ENCODE data around the gene ITGAX.

Gene ITGAX

GRCh38 chr16:31350275-31351005 is 4.5 kb upstream of the ITGAX start:
- Histone ChIP-seq H3K36me3 (ENCODE audit: control insufficient read depth in 1 of 2, insufficient read depth in 2 of 2, low read length in 2 of 2) (no peaks in the 10 kb centered on the region), H3K79me2 (ENCODE audit: control insufficient read depth, insufficient read depth, low read length, poor library complexity) (no peaks in the 10 kb centered on the region), H3K4me1 (ENCODE audit: control insufficient read depth in 1 of 2, insufficient read depth in 2 of 2, low read length in 2 of 2) (no peaks in the 10 kb centered on the region), H4K12ac (ENCODE audit: low read depth, low read length) (no peak overlapping the region), H3K18ac (ENCODE audit: low read length) (no peak overlapping the region), H3K9me3 (ENCODE audit: insufficient read depth, low read depth, low read length) (no peaks in the 10 kb centered on the region), H3K4me2 (ENCODE audit: low read length) (no peak overlapping the region), H3K79me1 (ENCODE audit: low read length) (no peaks in the 10 kb centered on the region), H3K4ac (ENCODE audit: low read depth, low read length) (no peak overlapping the region), H2BK12ac (ENCODE audit: low read length) (no peak overlapping the region), H3K27ac (ENCODE audit: low read depth, low read length) (no peak overlapping the region), H2AK5ac (ENCODE audit: low read length) (no peak overlapping the region), H2BK120ac (ENCODE audit: insufficient read depth, low read length, poor library complexity) (no peak overlapping the region), H3K27me3 (ENCODE audit: insufficient read depth, low read length) (no peaks in the 10 kb centered on the region), H3K14ac (ENCODE audit: low read length) (no peak overlapping the region), H4K91ac (ENCODE audit: low read depth, low read length) (no peak overlapping the region), H3K9ac (ENCODE audit: low read length) (no peak overlapping the region), H2BK5ac (ENCODE audit: low read depth, low read length, poor library complexity) (no peak overlapping the region), H3K23ac (ENCODE audit: low read length) (no peak overlapping the region), H2AFZ (ENCODE audit: insufficient read depth, low read length, poor library complexity) (no peak overlapping the region), H3K4me3 (ENCODE audit: low read depth, low read length) (no peak overlapping the region), H4K8ac (ENCODE audit: low read depth, low read length) (no peak overlapping the region)
- DNase-seq: peak; percentile 26 to 31
- WGBS (ENCODE audit: extremely low coverage, insufficient coverage, insufficient read length): no CpG with 5 or more reads among the region's 12 CpGs

- Histone ChIP-seq H2AFZ (ENCODE audit: insufficient read depth, low read length, poor library complexity) (no peak overlapping the region), H3K36me3 (ENCODE audit: control insufficient read depth in 1 of 2, insufficient read depth in 2 of 2, low read length in 2 of 2) (no peaks in the 10 kb centered on the region), H2AK5ac (ENCODE audit: low read length) (no peak overlapping the region), H3K27ac (ENCODE audit: low read depth, low read length) (no peak overlapping the region), H3K79me1 (ENCODE audit: low read length) (no peaks in the 10 kb centered on the region), H3K4me3 (ENCODE audit: low read depth, low read length) (no peak overlapping the region), H4K12ac (ENCODE audit: low read depth, low read length) (no peak overlapping the region), H3K23ac (ENCODE audit: low read length) (no peak overlapping the region), H2BK5ac (ENCODE audit: low read depth, low read length, poor library complexity) (no peak overlapping the region), H3K4ac (ENCODE audit: low read depth, low read length) (no peak overlapping the region), H3K27me3 (ENCODE audit: insufficient read depth, low read length) (no peaks in the 10 kb centered on the region), H3K14ac (ENCODE audit: low read length) (no peak overlapping the region), H3K9ac (ENCODE audit: low read length) (no peak overlapping the region), H3K18ac (ENCODE audit: low read length) (no peak overlapping the region), H2BK12ac (ENCODE audit: low read length) (no peak overlapping the region), H4K91ac (ENCODE audit: low read depth, low read length) (no peak overlapping the region), H4K8ac (ENCODE audit: low read depth, low read length) (no peak overlapping the region), H3K79me2 (ENCODE audit: control insufficient read depth, insufficient read depth, low read length, poor library complexity) (no peaks in the 10 kb centered on the region), H3K9me3 (ENCODE audit: insufficient read depth, low read depth, low read length) (no peaks in the 10 kb centered on the region), H3K4me1 (ENCODE audit: control insufficient read depth in 1 of 2, insufficient read depth in 2 of 2, low read length in 2 of 2) (no peaks in the 10 kb centered on the region), H3K4me2 (ENCODE audit: low read length) (no peak overlapping the region), H2BK120ac (ENCODE audit: insufficient read depth, low read length, poor library complexity) (no peak overlapping the region)
- DNase-seq: no peak
- WGBS (ENCODE audit: extremely low coverage, insufficient coverage, insufficient read length): no CpG with 5 or more reads among the region's 19 CpGs
Measured at GRCh38 chr16:31351246-31351941, 3.6 kb upstream of the ITGAX start.

- WGBS (ENCODE audit: extremely low coverage, insufficient coverage, insufficient read length): no CpG with 5 or more reads among the region's 6 CpGs
- H2BK120ac ChIP-seq (ENCODE audit: insufficient read depth, low read length, poor library complexity): no peak overlapping the region
- H3K4me1 ChIP-seq (ENCODE audit: control insufficient read depth in 1 of 2, insufficient read depth in 2 of 2, low read length in 2 of 2): no peaks in the 10 kb centered on the region
- H4K12ac ChIP-seq (ENCODE audit: low read depth, low read length): no peak overlapping the region
- no peak overlapping the region for H3K4me3 ChIP-seq (ENCODE audit: low read depth, low read length)
- H3K79me1 ChIP-seq (ENCODE audit: low read length): no peaks in the 10 kb centered on the region
- no peaks in the 10 kb centered on the region for H3K79me2 ChIP-seq (ENCODE audit: control insufficient read depth, insufficient read depth, low read length, poor library complexity)
- H4K8ac ChIP-seq (ENCODE audit: low read depth, low read length): no peak overlapping the region
- no peak overlapping the region for H2BK12ac ChIP-seq (ENCODE audit: low read length)
- no peak overlapping the region for H2AK5ac ChIP-seq (ENCODE audit: low read length)
- no peak overlapping the region for H4K91ac ChIP-seq (ENCODE audit: low read depth, low read length)
- H3K4me2 ChIP-seq (ENCODE audit: low read length): no peak overlapping the region
- DNase-seq: peak; percentile 33 to 38
- no peak overlapping the region for H3K9ac ChIP-seq (ENCODE audit: low read length)
- no peak overlapping the region for H3K14ac ChIP-seq (ENCODE audit: low read length)
- H3K27ac ChIP-seq (ENCODE audit: low read depth, low read length): no peak overlapping the region
- H2BK5ac ChIP-seq (ENCODE audit: low read depth, low read length, poor library complexity): no peak overlapping the region
- H3K23ac ChIP-seq (ENCODE audit: low read length): no peak overlapping the region
- no peaks in the 10 kb centered on the region for H3K36me3 ChIP-seq (ENCODE audit: control insufficient read depth in 1 of 2, insufficient read depth in 2 of 2, low read length in 2 of 2)
- no peak overlapping the region for H3K18ac ChIP-seq (ENCODE audit: low read length)
- H2AFZ ChIP-seq (ENCODE audit: insufficient read depth, low read length, poor library complexity): no peak overlapping the region
- H3K27me3 ChIP-seq (ENCODE audit: insufficient read depth, low read length): no peaks in the 10 kb centered on the region
- peaks cover 2% of the 10 kb centered on the region for H3K9me3 ChIP-seq (ENCODE audit: insufficient read depth, low read depth, low read length)
- H3K4ac ChIP-seq (ENCODE audit: low read depth, low read length): no peak overlapping the region
Measured at GRCh38 chr16:31351942-31352325, 3.0 kb upstream of the ITGAX start.

GRCh38 chr16:31352376-31353115 is 2.4 kb upstream of the ITGAX start:
- H3K4me1 ChIP-seq (ENCODE audit: control insufficient read depth in 1 of 2, insufficient read depth in 2 of 2, low read length in 2 of 2): no peaks in the 10 kb centered on the region
- no peak overlapping the region for H3K4me2 ChIP-seq (ENCODE audit: low read length)
- H2BK5ac ChIP-seq (ENCODE audit: low read depth, low read length, poor library complexity): no peak overlapping the region
- H3K36me3 ChIP-seq (ENCODE audit: control insufficient read depth in 1 of 2, insufficient read depth in 2 of 2, low read length in 2 of 2): no peaks in the 10 kb centered on the region
- H4K91ac ChIP-seq (ENCODE audit: low read depth, low read length): no peak overlapping the region
- no peak overlapping the region for H3K4ac ChIP-seq (ENCODE audit: low read depth, low read length)
- peaks cover 2% of the 10 kb centered on the region for H3K9me3 ChIP-seq (ENCODE audit: insufficient read depth, low read depth, low read length)
- H3K27ac ChIP-seq (ENCODE audit: low read depth, low read length): no peak overlapping the region
- H3K23ac ChIP-seq (ENCODE audit: low read length): no peak overlapping the region
- H2BK120ac ChIP-seq (ENCODE audit: insufficient read depth, low read length, poor library complexity): no peak overlapping the region
- H4K12ac ChIP-seq (ENCODE audit: low read depth, low read length): no peak overlapping the region
- no peak overlapping the region for H3K9ac ChIP-seq (ENCODE audit: low read length)
- H3K27me3 ChIP-seq (ENCODE audit: insufficient read depth, low read length): no peaks in the 10 kb centered on the region
- no peak overlapping the region for H2BK12ac ChIP-seq (ENCODE audit: low read length)
- H3K4me3 ChIP-seq (ENCODE audit: low read depth, low read length): no peak overlapping the region
- no peak overlapping the region for H2AFZ ChIP-seq (ENCODE audit: insufficient read depth, low read length, poor library complexity)
- no peaks in the 10 kb centered on the region for H3K79me1 ChIP-seq (ENCODE audit: low read length)
- no peak overlapping the region for H4K8ac ChIP-seq (ENCODE audit: low read depth, low read length)
- DNase-seq: peak in 1 of 2 donors; percentile 23
- WGBS (ENCODE audit: extremely low coverage, insufficient coverage, insufficient read length): no CpG with 5 or more reads among the region's 22 CpGs
- no peak overlapping the region for H2AK5ac ChIP-seq (ENCODE audit: low read length)
- H3K79me2 ChIP-seq (ENCODE audit: control insufficient read depth, insufficient read depth, low read length, poor library complexity): no peaks in the 10 kb centered on the region
- H3K14ac ChIP-seq (ENCODE audit: low read length): no peak overlapping the region
- H3K18ac ChIP-seq (ENCODE audit: low read length): no peak overlapping the region

Data from trophoblast cell (in vitro differentiated cells and primary cell).